ENCODE measurements around the gene METTL25B.

DNA sequence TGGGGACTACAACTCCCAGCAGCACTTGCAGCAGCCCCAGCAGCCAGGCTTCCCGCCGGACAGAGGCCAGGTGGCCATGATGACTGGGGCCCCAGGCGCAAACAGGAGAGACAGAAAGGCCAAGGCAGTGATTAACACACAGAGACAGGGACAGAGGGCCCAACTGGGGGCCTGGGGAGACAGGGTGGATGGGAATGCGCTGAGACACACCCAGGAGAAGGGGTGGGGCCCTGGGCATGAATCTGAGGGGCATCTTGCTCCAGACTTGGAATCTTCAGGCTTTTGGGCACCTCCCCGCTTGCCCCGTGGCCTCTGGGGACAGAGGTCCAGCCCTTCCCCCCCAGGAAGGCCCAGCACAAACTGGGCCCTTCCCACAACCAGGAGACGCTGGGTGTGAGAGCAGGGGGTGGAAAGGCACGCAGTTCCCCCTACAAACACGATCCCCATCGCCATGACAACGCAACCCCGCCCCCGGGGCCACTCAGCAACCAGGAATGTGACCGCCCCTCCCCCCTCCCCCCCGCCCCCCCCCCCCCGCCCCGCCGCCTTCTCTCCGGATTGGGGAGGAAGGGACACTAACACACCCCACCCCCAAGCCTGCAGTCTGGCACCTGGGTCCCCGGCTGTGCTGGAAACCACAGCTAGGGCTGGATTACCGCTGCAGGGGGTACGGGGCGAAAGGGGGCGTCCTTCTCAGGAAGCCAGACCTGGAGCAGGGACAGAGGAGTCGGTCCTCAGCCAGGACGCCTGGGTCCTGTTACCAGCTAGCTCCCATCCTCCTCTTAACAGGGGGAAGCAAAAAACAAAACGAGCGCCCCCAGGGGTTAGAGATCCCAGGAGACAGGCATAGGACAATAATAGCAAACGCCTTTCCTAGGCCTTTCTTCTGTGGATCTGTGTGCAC is 18.7 kb downstream of the METTL25B start:
- TF ChIP-seq CTCF (conservative IDR thresholded peaks at IDR 0.05; ENCODE audit: low read length) (peak; percentile 55), EZH2phosphoT487 (IDR thresholded peaks at IDR 0.05; ENCODE audit: borderline replicate concordance) (no peak)
